ENCODE data around the gene VPS9D1. TPM values are rescaled to one million over a fixed set of nuclear protein-coding genes. Genes with fewer than 3 reads are reported as not detected.
A peak's percentile ranks its signal among the peaks of the same experiment; 100 is the strongest.

VPS9D1 gene
- total and polyA plus RNA-seq, 4 donors: 6.1 to 26.1 (median 18.2) TPM

- H3K4me1 ChIP-seq (ENCODE audit: control insufficient read depth in 5 of 5, insufficient read depth in 5 of 5, low read length in 5 of 5): peaks cover 5 to 20% (median 8%) of the 10 kb centered on the region in 5 donors
- TF ChIP-seq CTCF (IDR thresholded peaks at IDR 0.05; ENCODE audit: control extremely low read depth, extremely low read depth): no peak
- no peak overlapping the region for H3K9ac ChIP-seq (ENCODE audit: insufficient read depth in 1 of 2, low read length in 2 of 2)
- ATAC-seq (ENCODE audit: insufficient read depth, low FRiP score) (no peak), DNase-seq (no peak)
- no peak overlapping the region for H3K27ac ChIP-seq (ENCODE audit: low read depth in 1 of 2, low read length in 1 of 2)
- no peaks in the 10 kb centered on the region for H3K9me3 ChIP-seq (ENCODE audit: control insufficient read depth in 4 of 4, insufficient read depth in 3 of 4, low read length in 3 of 4)
- H3K36me3 ChIP-seq (ENCODE audit: control insufficient read depth in 4 of 4, insufficient read depth in 4 of 4, low read length in 4 of 4): peaks cover 3 to 18% (median 5%) of the 10 kb centered on the region in 4 donors
- 74 to 93% methylated on average over 7 of the region's 7 CpGs for WGBS, 2 donors
- no peak overlapping the region for H3K4me3 ChIP-seq
- H3K27me3 ChIP-seq (ENCODE audit: control insufficient read depth in 3 of 3, insufficient read depth in 3 of 3, low read length in 2 of 3): no peaks in the 10 kb centered on the region
Measured at GRCh38 chr16:89660146-89660545, 60.6 kb downstream of the VPS9D1 start.

- peak overlapping the region; percentile 96 for H3K4me3 ChIP-seq
Measured at GRCh38 chr16:89658221-89658879, 62.3 kb downstream of the VPS9D1 start.

GRCh38 chr16:89657442-89658220 is 63.1 kb downstream of the VPS9D1 start, which contains the start of the genes CHMP1A and SPATA33:
Gene CHMP1A (minus strand): TSS chr16:89657708. CDS start chr16:89657588, 120 bp downstream.
Gene SPATA33 (plus strand): TSS chr16:89657836. CDS start chr16:89657912, 76 bp downstream.
- H3K27me3 ChIP-seq (ENCODE audit: control insufficient read depth in 3 of 3, insufficient read depth in 3 of 3, low read length in 2 of 3): no peaks in the 10 kb centered on the region
- 0% methylated on average over 75 to 99 of the region's 99 CpGs for WGBS, 2 donors
- peak within 1 kb of the TSS; percentile 79 to 91 for H3K27ac ChIP-seq (ENCODE audit: low read depth in 1 of 2, low read length in 1 of 2)

More at GRCh38 chr16:89658221-89658879, 62.3 kb downstream of the VPS9D1 start:
- DNase-seq (no peak), ATAC-seq (ENCODE audit: insufficient read depth, low FRiP score) (no peak)
- peak overlapping the region; percentile 42 to 79 for H3K27ac ChIP-seq (ENCODE audit: low read depth in 1 of 2, low read length in 1 of 2)
- no peak for TF ChIP-seq CTCF (IDR thresholded peaks at IDR 0.05; ENCODE audit: control extremely low read depth, extremely low read depth)
- H3K4me1 ChIP-seq (ENCODE audit: control insufficient read depth in 5 of 5, insufficient read depth in 5 of 5, low read length in 5 of 5): peaks cover 5 to 20% (median 8%) of the 10 kb centered on the region in 5 donors
- H3K27me3 ChIP-seq (ENCODE audit: control insufficient read depth in 3 of 3, insufficient read depth in 3 of 3, low read length in 2 of 3): no peaks in the 10 kb centered on the region
- 13 to 22% methylated on average over 27 of the region's 27 CpGs for WGBS, 2 donors
- H3K9ac ChIP-seq (ENCODE audit: insufficient read depth in 1 of 2, low read length in 2 of 2): peak overlapping the region in 1 of 2 donors; percentile 70
- H3K9me3 ChIP-seq (ENCODE audit: control insufficient read depth in 4 of 4, insufficient read depth in 3 of 4, low read length in 3 of 4): no peaks in the 10 kb centered on the region
- peaks cover 3 to 20% (median 5%) of the 10 kb centered on the region in 4 donors for H3K36me3 ChIP-seq (ENCODE audit: control insufficient read depth in 4 of 4, insufficient read depth in 4 of 4, low read length in 4 of 4)

More at GRCh38 chr16:89657442-89658220, 63.1 kb downstream of the VPS9D1 start, which contains the start of the genes CHMP1A and SPATA33:
- no peak for TF ChIP-seq CTCF (IDR thresholded peaks at IDR 0.05; ENCODE audit: control extremely low read depth, extremely low read depth)
- no peaks in the 10 kb centered on the region for H3K9me3 ChIP-seq (ENCODE audit: control insufficient read depth in 4 of 4, insufficient read depth in 3 of 4, low read length in 3 of 4)
- H3K4me3 ChIP-seq: peak within 1 kb of the TSS; percentile 96
- peaks cover 5 to 20% (median 8%) of the 10 kb centered on the region in 5 donors for H3K4me1 ChIP-seq (ENCODE audit: control insufficient read depth in 5 of 5, insufficient read depth in 5 of 5, low read length in 5 of 5)
- ATAC-seq (ENCODE audit: insufficient read depth, low FRiP score) (peak; percentile 96), DNase-seq (peak; percentile 88 to 93 (median 92))
- peak within 1 kb of the TSS; percentile 63 to 70 for H3K9ac ChIP-seq (ENCODE audit: insufficient read depth in 1 of 2, low read length in 2 of 2)
- peaks cover 3 to 16% (median 5%) of the 10 kb centered on the region in 4 donors for H3K36me3 ChIP-seq (ENCODE audit: control insufficient read depth in 4 of 4, insufficient read depth in 4 of 4, low read length in 4 of 4)

Other genes starting within 250 kb of the VPS9D1 start
- 100 to 1,000 TPM; 111 to 162 TPM for gene ANKRD11, start 230.3 kb downstream of the VPS9D1 start, total RNA-seq
- 10 to 100 TPM; 58.5 to 67.8 TPM for gene ANKRD11, start 230.3 kb downstream of the VPS9D1 start, polyA plus RNA-seq
- 100 to 1,000 TPM; 101 to 114 TPM for gene SPG7, start 212.5 kb downstream of the VPS9D1 start, total RNA-seq
- 10 to 100 TPM; 59.0 to 89.4 TPM for gene SPG7, start 212.5 kb downstream of the VPS9D1 start, polyA plus RNA-seq
- gene RPL13, start 160.2 kb downstream of the VPS9D1 start, total RNA-seq: 1,000 to 10,000 TPM; 1,905 to 2,186 TPM
- 1,000 to 10,000 TPM; 5,901 to 7,821 TPM for gene RPL13, start 160.2 kb downstream of the VPS9D1 start, polyA plus RNA-seq
- 1 to 10 TPM in 1 of 2 donors, under 1 TPM in 1; 0.65 to 2.2 TPM for gene CPNE7, start 145.1 kb downstream of the VPS9D1 start, total RNA-seq
- gene CPNE7, start 145.1 kb downstream of the VPS9D1 start, polyA plus RNA-seq: 1 to 10 TPM; 1.1 to 1.3 TPM
- 1 to 10 TPM; 1.3 to 8.9 TPM for gene DPEP1, start 107.3 kb downstream of the VPS9D1 start, total RNA-seq
- under 1 TPM; 0.26 to 0.65 TPM for gene DPEP1, start 107.3 kb downstream of the VPS9D1 start, polyA plus RNA-seq
- 10 to 100 TPM; 77.0 to 98.4 TPM for gene CHMP1A, start 63.2 kb downstream of the VPS9D1 start, total RNA-seq
- gene CHMP1A, start 63.2 kb downstream of the VPS9D1 start, polyA plus RNA-seq: 10 to 100 TPM; 61.3 to 93.9 TPM
- 10 to 100 TPM; 10.8 to 19.1 TPM for gene SPATA33, start 63.1 kb downstream of the VPS9D1 start, total RNA-seq
- gene SPATA33, start 63.1 kb downstream of the VPS9D1 start, polyA plus RNA-seq: 1 to 10 TPM; 5.4 to 6.9 TPM
- gene CDK10, start 34.2 kb downstream of the VPS9D1 start, total RNA-seq: 10 to 100 TPM; 54.0 to 86.1 TPM
- gene CDK10, start 34.2 kb downstream of the VPS9D1 start, polyA plus RNA-seq: 10 to 100 TPM; 52.0 to 92.7 TPM
- gene SPATA2L, start 19.2 kb downstream of the VPS9D1 start, total RNA-seq: 10 to 100 TPM in 1 of 2 donors, 1 to 10 TPM in 1; 6.9 to 17.3 TPM
- gene SPATA2L, start 19.2 kb downstream of the VPS9D1 start, polyA plus RNA-seq: 10 to 100 TPM; 12.1 to 15.1 TPM
- 10 to 100 TPM; 26.5 to 34.9 TPM for gene ZNF276, start 639 bp upstream of the VPS9D1 start, total RNA-seq
- 10 to 100 TPM; 21.8 to 23.6 TPM for gene ZNF276, start 639 bp upstream of the VPS9D1 start, polyA plus RNA-seq
- 10 to 100 TPM; 14.3 to 18.2 TPM for gene FANCA, start 95.7 kb upstream of the VPS9D1 start, total RNA-seq
- gene FANCA, start 95.7 kb upstream of the VPS9D1 start, polyA plus RNA-seq: 1 to 10 TPM; 8.7 to 9.2 TPM
- 10 to 100 TPM in 1 of 2 donors, 1 to 10 TPM in 1; 9.5 to 12.0 TPM for gene SPIRE2, start 107.6 kb upstream of the VPS9D1 start, total RNA-seq
- 1 to 10 TPM; 3.3 to 6.5 TPM for gene SPIRE2, start 107.6 kb upstream of the VPS9D1 start, polyA plus RNA-seq
- 100 to 1,000 TPM; 118 to 212 TPM for gene TCF25, start 152.7 kb upstream of the VPS9D1 start, total RNA-seq
- gene TCF25, start 152.7 kb upstream of the VPS9D1 start, polyA plus RNA-seq: 100 to 1,000 TPM; 106 to 140 TPM
- gene MC1R, start 198.0 kb upstream of the VPS9D1 start, total RNA-seq: 1 to 10 TPM; 3.8 to 7.1 TPM
- gene MC1R, start 198.0 kb upstream of the VPS9D1 start, polyA plus RNA-seq: 1 to 10 TPM; 2.9 to 3.2 TPM
- gene TUBB3, start 202.4 kb upstream of the VPS9D1 start, total RNA-seq: 10 to 100 TPM in 1 of 2 donors, 1 to 10 TPM in 1; 6.3 to 15.6 TPM
- gene TUBB3, start 202.4 kb upstream of the VPS9D1 start, polyA plus RNA-seq: 10 to 100 TPM in 1 of 2 donors, 1 to 10 TPM in 1; 1.3 to 11.5 TPM
- 10 to 100 TPM; 43.0 to 80.9 TPM for gene DEF8, start 227.9 kb upstream of the VPS9D1 start, total RNA-seq
- gene DEF8, start 227.9 kb upstream of the VPS9D1 start, polyA plus RNA-seq: 10 to 100 TPM; 50.3 to 67.1 TPM